Activated CD4-positive, alpha-beta T cell treated with anti-CD3 and anti-CD28 coated beads for 24 hours (primary cell): Measurements from ENCODE around the gene CLEC5A.
"Not testable (repeated sequence)": the region's sequence is repeated elsewhere in the genome, so short reads cannot be mapped to it uniquely, and the experiment has no call there.

ENCODE experiments used
- DNase-seq, 2 donors: peaks; one replicate each; pipeline ENCODE4 v3.0.0-alpha.2; 2020; ENCODE audit warnings: low read depth in 2 of 2

CLEC5A gene

GRCh38 chr7:141946796-141947195 is at the start of gene CLEC5A:
Gene CLEC5A (minus strand): TSS chr7:141946974. CDS start chr7:141946292, 682 bp downstream.
- no peak for DNase-seq

- DNase-seq, result no peak
Measured at GRCh38 chr7:141993354-141993753, 46.6 kb upstream of the CLEC5A start.

- no peak for DNase-seq
Measured at GRCh38 chr7:141992688-141993087, 45.9 kb upstream of the CLEC5A start.

- DNase-seq, result no peak
Measured at GRCh38 chr7:141992156-141992555, 45.4 kb upstream of the CLEC5A start.

GRCh38 chr7:141991140-141991539 is 44.4 kb upstream of the CLEC5A start:
- no peak for DNase-seq

DNA sequence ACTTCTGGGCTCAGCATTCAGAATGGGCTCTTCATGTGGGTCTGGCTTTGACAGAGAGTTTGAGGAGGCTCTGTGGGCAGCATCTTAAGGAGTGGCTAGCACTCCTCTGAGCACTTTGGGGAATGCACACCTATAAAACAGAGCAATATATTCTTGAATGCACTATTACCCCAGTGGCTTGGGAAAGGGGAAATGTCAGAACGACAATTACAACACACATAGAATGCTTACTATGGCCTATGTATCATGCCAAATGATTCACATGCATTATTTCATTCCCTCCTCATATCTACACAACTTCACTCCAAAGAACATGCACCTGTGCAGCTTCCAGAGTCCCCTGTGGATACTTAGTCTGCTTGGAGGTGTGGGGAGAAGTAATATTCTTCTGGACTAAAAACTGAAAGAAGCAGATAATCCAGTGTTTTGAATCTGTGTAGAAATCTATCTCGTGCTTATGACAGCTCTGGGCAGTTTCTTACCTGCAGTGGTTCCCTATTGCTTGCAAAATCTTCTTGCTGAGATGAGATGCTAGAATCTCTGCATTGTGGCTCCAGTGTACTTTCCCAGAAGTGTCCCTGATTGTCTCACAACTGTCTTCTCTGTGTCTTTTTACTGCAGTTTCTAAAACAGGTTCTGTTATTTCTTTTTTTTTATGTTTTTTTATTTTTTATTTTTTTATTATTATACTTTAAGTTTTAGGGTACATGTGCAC is 43.4 kb upstream of the CLEC5A start:
- no peak for DNase-seq

DNA sequence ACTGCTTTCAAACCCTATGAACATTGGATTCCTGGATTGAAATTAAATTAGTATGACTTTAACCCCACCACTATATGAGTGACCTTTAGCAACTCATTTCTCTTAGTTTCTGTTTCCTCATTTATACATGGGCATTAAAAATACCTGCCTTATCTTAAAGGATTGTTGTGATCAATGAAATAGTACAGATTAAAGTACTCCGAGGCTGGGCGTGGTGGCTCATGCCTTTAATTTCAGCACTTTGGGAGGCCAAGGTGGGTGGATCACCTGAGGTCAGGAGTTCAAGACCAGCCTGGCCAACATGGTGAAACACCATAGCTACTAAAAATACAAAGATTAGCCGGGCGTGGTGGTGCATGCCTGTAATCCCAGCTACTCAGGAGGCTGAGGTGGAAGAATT is 41.0 kb upstream of the CLEC5A start:
- DNase-seq, result not testable (repeated sequence)

- no peak for DNase-seq
Measured at GRCh38 chr7:141986923-141987322, 40.1 kb upstream of the CLEC5A start.

GRCh38 chr7:141985926-141986325 is 39.2 kb upstream of the CLEC5A start:
- DNase-seq, result not testable (repeated sequence)

DNA sequence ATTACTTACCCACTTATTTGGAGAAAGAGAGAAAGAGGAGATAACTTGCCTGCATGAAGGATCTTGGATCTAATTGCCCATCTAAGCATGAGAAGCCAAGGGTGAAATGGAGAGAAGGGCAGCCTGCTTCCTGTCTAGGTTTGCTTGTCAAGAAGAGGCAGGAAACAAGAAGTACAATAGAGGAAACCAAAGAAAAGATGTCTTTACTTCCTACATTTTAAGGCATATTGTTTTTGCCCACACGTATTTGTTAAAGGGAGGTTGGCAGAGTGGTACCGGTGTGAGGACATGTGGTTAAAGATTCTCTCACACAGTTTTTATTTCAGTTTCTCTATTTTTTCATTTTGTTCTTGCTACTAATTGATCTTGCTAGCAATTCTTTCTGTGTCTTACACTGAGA is 32.8 kb upstream of the CLEC5A start:
- DNase-seq, result no peak

DNA sequence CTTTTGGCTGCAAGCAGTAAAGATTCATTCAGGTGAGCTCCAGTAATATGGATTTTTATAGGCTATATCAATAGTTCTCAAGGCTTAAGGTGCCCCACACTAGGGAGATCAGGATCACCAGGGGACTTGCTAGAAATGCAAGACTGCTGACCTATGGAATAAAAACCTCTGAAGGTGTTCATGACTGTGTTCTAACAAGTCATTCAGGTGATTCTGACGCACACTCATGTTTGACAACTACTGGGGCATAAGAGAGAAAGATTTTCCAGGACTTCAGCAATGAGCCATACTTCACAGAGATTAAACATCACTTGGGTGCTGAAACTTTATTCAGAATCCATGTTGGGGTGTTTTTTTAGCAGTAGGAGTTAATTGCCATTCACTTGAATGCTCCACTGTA is 31.6 kb upstream of the CLEC5A start:
- no peak for DNase-seq

- no peak for DNase-seq
Measured at GRCh38 chr7:141976524-141977245, 29.9 kb upstream of the CLEC5A start.

GRCh38 chr7:141975806-141976523 is 29.2 kb upstream of the CLEC5A start:
- DNase-seq, result peak; percentile 57 to 68

- no peak for DNase-seq
Measured at GRCh38 chr7:141974831-141975230, 28.1 kb upstream of the CLEC5A start.

DNA sequence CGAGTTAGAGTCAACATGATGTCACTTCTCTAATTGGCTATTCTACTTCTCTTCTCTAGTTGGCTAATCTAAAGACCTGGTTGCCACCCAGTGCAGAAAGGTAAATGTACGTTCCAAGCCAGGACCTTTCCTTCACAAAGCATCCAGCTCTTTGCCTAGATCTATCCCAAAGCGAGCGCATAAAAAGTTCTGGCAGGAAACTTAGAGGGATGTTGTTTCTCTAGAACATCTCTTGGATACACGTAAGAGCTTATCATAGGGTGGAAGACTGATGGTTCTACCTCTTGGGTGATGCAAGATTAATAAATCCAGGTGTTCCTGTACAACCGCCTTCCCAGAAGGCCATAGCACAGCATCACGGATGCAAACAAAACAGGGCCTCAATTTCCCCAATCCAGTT is 26.9 kb upstream of the CLEC5A start, which contains the start of gene TAS2R38:
TAS2R38 (minus strand) TSS at position 101 of the 400 bp plus-strand sequence; CDS start at position 17, 84 bp downstream.
- no peak for DNase-seq

- DNase-seq, result no peak
Measured at GRCh38 chr7:141960687-141961422, 14.1 kb upstream of the CLEC5A start.

DNA sequence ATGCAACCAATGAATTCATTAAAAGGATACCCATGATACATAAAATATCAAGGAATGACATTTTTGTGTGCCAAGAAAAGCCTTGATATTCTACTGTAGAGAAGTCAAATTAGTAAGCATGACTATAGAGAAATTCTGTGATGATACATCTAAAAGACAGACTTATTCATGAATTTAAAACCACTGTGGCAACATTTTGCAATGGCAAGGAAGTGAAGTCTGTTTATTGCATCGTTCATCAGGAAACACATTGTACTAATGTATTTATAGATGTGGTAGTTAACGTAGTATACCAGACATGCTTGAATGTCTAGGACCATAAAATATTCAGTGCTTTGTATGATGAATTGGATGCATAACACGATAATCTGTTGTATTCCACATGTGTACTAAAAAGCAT is 9.3 kb upstream of the CLEC5A start:
- DNase-seq, result no peak

- no peak for DNase-seq
Measured at GRCh38 chr7:141954334-141954733, 7.6 kb upstream of the CLEC5A start.

GRCh38 chr7:141952461-141952860 is 5.7 kb upstream of the CLEC5A start:
- DNase-seq, result no peak

GRCh38 chr7:141950806-141951205 is 4.0 kb upstream of the CLEC5A start:
- DNase-seq, result no peak

- no peak for DNase-seq
Measured at GRCh38 chr7:141949911-141950310, 3.1 kb upstream of the CLEC5A start.

DNA sequence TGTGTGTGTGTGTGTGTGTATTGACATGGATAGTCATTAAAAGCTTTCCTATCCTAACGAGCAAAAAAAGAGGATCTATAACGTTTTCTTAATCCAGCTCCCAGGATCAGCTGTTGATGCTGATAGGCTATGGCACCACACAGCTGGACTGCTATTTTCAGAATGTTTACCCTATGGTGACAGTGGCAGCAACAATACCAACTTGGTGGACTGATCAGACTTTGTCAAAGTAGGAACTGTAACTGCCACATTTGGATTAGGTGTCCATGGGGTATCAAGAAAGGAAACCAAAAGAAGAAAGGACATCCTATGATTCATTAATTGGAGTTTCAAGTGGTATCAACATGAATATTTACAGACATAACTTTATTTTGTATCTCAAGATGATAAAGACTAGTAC is 2.7 kb upstream of the CLEC5A start:
- DNase-seq, result no peak
